Neural cell (in vitro differentiated cells): ENCODE results near the gene GRIP1.

Experiments used
- EP300 ChIP-seq: fragments of 450-650 bp; conservative IDR thresholded peaks from 2 replicates; pipeline ENCODE4 v1.6.1; 2014; ENCODE audit warnings: antibody characterized with exemption, mild to moderate bottlenecking, moderate library complexity; ENCODE audit not compliant: poor library complexity, severe bottlenecking
- POLR2AphosphoS5 ChIP-seq: IDR thresholded peaks from 2 replicates; pipeline ENCODE4 v1.6.1; 2012
- TF ChIP-seq, protein P1 (sequence below): fragments of 450-650 bp; IDR thresholded peaks from 2 replicates; pipeline ENCODE4 v1.5.1; 2014; ENCODE audit warnings: antibody characterized with exemption, mild to moderate bottlenecking, moderate library complexity; ENCODE audit not compliant: poor library complexity, severe bottlenecking

DNA sequence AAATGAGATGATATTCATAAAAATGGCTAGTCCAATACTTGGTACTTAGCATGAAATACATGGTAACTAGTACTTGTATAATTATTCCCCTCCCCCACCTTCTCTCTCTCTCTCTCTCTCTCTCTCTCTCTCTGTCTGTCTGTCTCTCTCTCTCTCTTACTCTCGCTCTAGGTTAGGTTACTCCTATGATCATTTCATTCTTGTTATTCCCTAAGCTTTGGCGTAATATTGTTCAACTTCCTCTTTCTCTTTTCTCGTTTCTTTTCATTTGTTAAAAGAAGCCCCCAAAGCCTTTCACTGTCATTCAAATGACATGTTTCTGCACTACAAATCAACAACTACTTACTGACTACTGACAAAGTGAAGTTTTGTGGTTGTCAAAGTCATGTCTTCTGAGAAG lies 89.8 kb downstream of the GRIP1 start:
- TF ChIP-seq, protein P1, sequence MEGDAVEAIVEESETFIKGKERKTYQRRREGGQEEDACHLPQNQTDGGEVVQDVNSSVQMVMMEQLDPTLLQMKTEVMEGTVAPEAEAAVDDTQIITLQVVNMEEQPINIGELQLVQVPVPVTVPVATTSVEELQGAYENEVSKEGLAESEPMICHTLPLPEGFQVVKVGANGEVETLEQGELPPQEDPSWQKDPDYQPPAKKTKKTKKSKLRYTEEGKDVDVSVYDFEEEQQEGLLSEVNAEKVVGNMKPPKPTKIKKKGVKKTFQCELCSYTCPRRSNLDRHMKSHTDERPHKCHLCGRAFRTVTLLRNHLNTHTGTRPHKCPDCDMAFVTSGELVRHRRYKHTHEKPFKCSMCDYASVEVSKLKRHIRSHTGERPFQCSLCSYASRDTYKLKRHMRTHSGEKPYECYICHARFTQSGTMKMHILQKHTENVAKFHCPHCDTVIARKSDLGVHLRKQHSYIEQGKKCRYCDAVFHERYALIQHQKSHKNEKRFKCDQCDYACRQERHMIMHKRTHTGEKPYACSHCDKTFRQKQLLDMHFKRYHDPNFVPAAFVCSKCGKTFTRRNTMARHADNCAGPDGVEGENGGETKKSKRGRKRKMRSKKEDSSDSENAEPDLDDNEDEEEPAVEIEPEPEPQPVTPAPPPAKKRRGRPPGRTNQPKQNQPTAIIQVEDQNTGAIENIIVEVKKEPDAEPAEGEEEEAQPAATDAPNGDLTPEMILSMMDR: no peak
- TF ChIP-seq POLR2AphosphoS5 (no peak), EP300 (no peak)
